ENCODE data around the gene RAC2.

Gene RAC2

GRCh38 chr22:37244114-37244921, at the start of gene RAC2:
RAC2 (minus strand) TSS chr22:37244269; CDS start chr22:37244148, 121 bp downstream.
- peak; percentile 97 for DNase-seq

GRCh38 chr22:37293172-37293571, 49.1 kb upstream of the RAC2 start:
- DNase-seq: no peak

GRCh38 chr22:37292641-37293040, 48.6 kb upstream of the RAC2 start:
- DNase-seq: no peak

GRCh38 chr22:37291559-37292298, 47.7 kb upstream of the RAC2 start:
- DNase-seq: no peak

- no peak for DNase-seq
These were observed 46.7 kb upstream of the RAC2 start for GRCh38 chr22:37290737-37291136.

GRCh38 chr22:37289156-37289735, 45.2 kb upstream of the RAC2 start:
- DNase-seq: no peak

- DNase-seq: no peak
These were observed 44.5 kb upstream of the RAC2 start for GRCh38 chr22:37288521-37288920.

GRCh38 chr22:37287550-37287951, 43.5 kb upstream of the RAC2 start:
- DNase-seq: no peak

GRCh38 chr22:37285937-37286336, 41.9 kb upstream of the RAC2 start:
- no peak for DNase-seq

- peak; percentile 41 for DNase-seq
These were observed 40.8 kb upstream of the RAC2 start for GRCh38 chr22:37284805-37285355.

- DNase-seq: no peak
These were observed 40.2 kb upstream of the RAC2 start for GRCh38 chr22:37284126-37284804.

GRCh38 chr22:37283393-37283937, 39.4 kb upstream of the RAC2 start:
- DNase-seq: peak; percentile 58

- peak; percentile 87 for DNase-seq
These were observed 38.3 kb upstream of the RAC2 start, which contains the start of gene CYTH4 for GRCh38 chr22:37282385-37282677. CYTH4 (plus strand) TSS chr22:37282508; CDS start chr22:37282570, 62 bp downstream.

- peak; percentile 42 for DNase-seq
These were observed 37.7 kb upstream of the RAC2 start for GRCh38 chr22:37281646-37282384.

- DNase-seq: no peak
These were observed 37.1 kb upstream of the RAC2 start for GRCh38 chr22:37281195-37281594.

- DNase-seq: no peak
These were observed 36.6 kb upstream of the RAC2 start for GRCh38 chr22:37280718-37281117.

- DNase-seq: no peak
These were observed 35.5 kb upstream of the RAC2 start for GRCh38 chr22:37279331-37280181.

GRCh38 chr22:37278261-37278660, 34.2 kb upstream of the RAC2 start:
- no peak for DNase-seq

- DNase-seq: no peak
These were observed 33.3 kb upstream of the RAC2 start for GRCh38 chr22:37277384-37277783.

GRCh38 chr22:37276776-37277175, 32.7 kb upstream of the RAC2 start:
- no peak for DNase-seq

GRCh38 chr22:37275622-37276021, 31.6 kb upstream of the RAC2 start:
- peak; percentile 50 for DNase-seq

Measured in stimulated activated CD4-positive, alpha-beta T cell treated with anti-CD3 and anti-CD28 coated beads, Interleukin-15, amount 100 ng/mL, for 24 hours (primary cell).